ENCODE measurements around the gene CDK4.

CDK4 gene

GRCh38 chr12:57751788-57752667 is at the start of gene CDK4:
TSS of gene CDK4 (minus strand) at chr12:57752310. CDS start at chr12:57751717, 593 bp downstream.
- Histone ChIP-seq H3K4me1 (ENCODE audit: insufficient read depth, poor library complexity, severe bottlenecking) (peaks cover 8% of the 10 kb centered on the region), H3K4me3 (ENCODE audit: severe bottlenecking) (peak within 1 kb of the TSS; percentile 82), H3K27ac (ENCODE audit: poor library complexity, severe bottlenecking) (peak within 1 kb of the TSS; percentile 65), H3K9me3 (ENCODE audit: severe bottlenecking) (no peaks in the 10 kb centered on the region), H3K27me3 (ENCODE audit: insufficient read depth, poor library complexity, severe bottlenecking) (no peaks in the 10 kb centered on the region), H3K36me3 (ENCODE audit: low read depth) (peaks cover 42% of the 10 kb centered on the region)
- no peak for TF ChIP-seq CTCF (IDR thresholded peaks at IDR 0.05; ENCODE audit: poor library complexity, severe bottlenecking)
- ATAC-seq (ENCODE audit: low read depth) (peak; percentile 69), DNase-seq (ENCODE audit: low spot score) (peak; percentile 99)

GRCh38 chr12:57800965-57801364 is 48.9 kb upstream of the CDK4 start:
- no peak overlapping the region for H3K4me3 ChIP-seq (ENCODE audit: severe bottlenecking)
- no peak for DNase-seq (ENCODE audit: low spot score)
- TF ChIP-seq CTCF (IDR thresholded peaks at IDR 0.05; ENCODE audit: poor library complexity, severe bottlenecking): no peak
- H3K4me1 ChIP-seq (ENCODE audit: insufficient read depth, poor library complexity, severe bottlenecking): no peaks in the 10 kb centered on the region
- ATAC-seq (ENCODE audit: low read depth): no peak
- no peaks in the 10 kb centered on the region for H3K27me3 ChIP-seq (ENCODE audit: insufficient read depth, poor library complexity, severe bottlenecking)
- no peaks in the 10 kb centered on the region for H3K9me3 ChIP-seq (ENCODE audit: severe bottlenecking)
- peaks cover 36% of the 10 kb centered on the region for H3K36me3 ChIP-seq (ENCODE audit: low read depth)
- H3K27ac ChIP-seq (ENCODE audit: poor library complexity, severe bottlenecking): no peak overlapping the region

- Histone ChIP-seq H3K36me3 (ENCODE audit: low read depth) (peaks cover 62% of the 10 kb centered on the region), H3K27ac (ENCODE audit: poor library complexity, severe bottlenecking) (no peak overlapping the region), H3K4me3 (ENCODE audit: severe bottlenecking) (no peak overlapping the region), H3K4me1 (ENCODE audit: insufficient read depth, poor library complexity, severe bottlenecking) (peaks cover 16% of the 10 kb centered on the region), H3K27me3 (ENCODE audit: insufficient read depth, poor library complexity, severe bottlenecking) (no peaks in the 10 kb centered on the region), H3K9me3 (ENCODE audit: severe bottlenecking) (no peaks in the 10 kb centered on the region)
- TF ChIP-seq CTCF (IDR thresholded peaks at IDR 0.05; ENCODE audit: poor library complexity, severe bottlenecking): no peak
- ATAC-seq (ENCODE audit: low read depth) (no peak), DNase-seq (ENCODE audit: low spot score) (no peak)
These were observed 45.8 kb upstream of the CDK4 start for GRCh38 chr12:57797933-57798332.

- ATAC-seq (ENCODE audit: low read depth): no peak
- H3K4me1 ChIP-seq (ENCODE audit: insufficient read depth, poor library complexity, severe bottlenecking): peaks cover 16% of the 10 kb centered on the region
- no peak for DNase-seq (ENCODE audit: low spot score)
These were observed 44.9 kb upstream of the CDK4 start for GRCh38 chr12:57796996-57797395.

More at GRCh38 chr12:57796996-57797395, 44.9 kb upstream of the CDK4 start:
- peaks cover 64% of the 10 kb centered on the region for H3K36me3 ChIP-seq (ENCODE audit: low read depth)
- no peak for TF ChIP-seq CTCF (IDR thresholded peaks at IDR 0.05; ENCODE audit: poor library complexity, severe bottlenecking)
- H3K27ac ChIP-seq (ENCODE audit: poor library complexity, severe bottlenecking): no peak overlapping the region
- no peaks in the 10 kb centered on the region for H3K9me3 ChIP-seq (ENCODE audit: severe bottlenecking)
- H3K4me3 ChIP-seq (ENCODE audit: severe bottlenecking): no peak overlapping the region
- no peaks in the 10 kb centered on the region for H3K27me3 ChIP-seq (ENCODE audit: insufficient read depth, poor library complexity, severe bottlenecking)
